HL-60 (cell line): ENCODE results near the gene POLR1G.

ENCODE experiments used
- CTCF ChIP-seq: IDR thresholded peaks from one replicate; pipeline ENCODE4 v1.5.1; 2011; ENCODE audit warnings: low read length, control low read depth, inconsistent platforms; ENCODE audit not compliant: insufficient read depth
- POLR2AphosphoS5 ChIP-seq: IDR thresholded peaks from 2 replicates; pipeline ENCODE4 v1.6.1; 2012; ENCODE audit warnings: low read depth
- REST ChIP-seq: IDR thresholded peaks from 2 replicates; pipeline ENCODE4 v1.6.1; 2012; ENCODE audit warnings: low read depth; ENCODE audit not compliant: insufficient replicate concordance
- SPI1 ChIP-seq: IDR thresholded peaks from 2 replicates; pipeline ENCODE4 v1.6.1; 2012; ENCODE audit warnings: low read depth, mild to moderate bottlenecking, borderline replicate concordance

DNA sequence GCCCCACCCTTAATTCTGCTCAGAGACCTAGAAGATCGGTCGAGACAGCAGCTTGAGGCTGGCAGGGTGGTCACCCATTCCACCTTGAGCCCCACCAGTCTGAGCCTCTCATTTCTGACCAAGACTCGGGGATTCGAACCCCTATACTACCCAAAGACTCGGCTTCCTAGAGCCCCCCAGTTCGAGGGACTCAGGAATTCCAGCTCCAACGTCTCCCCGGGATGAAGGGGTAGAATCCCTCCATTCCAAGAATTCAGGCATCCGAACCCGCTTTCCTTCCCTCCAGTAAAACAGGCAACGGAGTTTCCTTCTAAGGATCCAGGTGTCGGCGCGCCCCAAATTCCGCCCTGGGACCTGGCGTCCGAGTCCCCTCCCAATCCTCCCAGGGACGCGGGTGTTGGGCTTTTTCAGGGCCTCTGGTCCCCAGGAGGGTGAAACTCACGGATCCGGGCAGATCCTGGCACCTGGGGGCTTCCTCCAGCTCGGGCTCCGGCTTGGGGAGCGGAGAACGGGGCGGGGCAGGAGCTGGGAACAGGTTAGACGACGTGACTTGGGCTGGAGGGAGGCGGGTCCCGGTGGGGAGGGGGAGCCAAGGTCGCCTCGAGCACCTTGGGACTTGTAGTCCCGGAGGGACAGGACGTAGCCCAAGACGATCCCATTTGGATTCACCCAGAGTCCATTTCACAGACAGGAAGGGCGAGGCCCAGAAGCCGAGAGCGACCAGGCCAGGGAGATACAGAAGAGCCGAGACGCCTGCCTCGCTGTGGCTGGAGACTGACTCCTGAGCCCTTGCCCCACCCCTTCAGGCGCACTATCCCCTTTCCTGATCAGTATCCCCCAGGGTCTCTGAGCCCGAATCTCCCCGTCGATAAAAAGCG is 1.6 kb upstream of the POLR1G start, which contains the start of gene PPP1R13L:
- TF ChIP-seq CTCF: no peak
- TF ChIP-seq SPI1: no peak
- no peak for TF ChIP-seq POLR2AphosphoS5
- no peak for TF ChIP-seq REST
